OCI-LY1 (cell line): ENCODE data around the gene NLRP5.

ENCODE experiments used
- EZH2 ChIP-seq: fragments of 200-600 bp; sonication (generic), shearing (Covaris generic); IDR thresholded peaks from 2 replicates; pipeline ENCODE4 v1.8.0; 2017; ENCODE audit warnings: borderline replicate concordance, mixed run types, mild to moderate bottlenecking, antibody characterized with exemption, low read length, moderate library complexity, mixed read lengths
- TF ChIP-seq, protein P1 (sequence below): fragments of 200-600 bp; sonication (generic), shearing (Covaris generic); IDR thresholded peaks from 2 replicates; pipeline ENCODE4 v1.5.1; 2017; ENCODE audit warnings: mild to moderate bottlenecking, antibody characterized with exemption, low read length, moderate library complexity, mixed read lengths

DNA sequence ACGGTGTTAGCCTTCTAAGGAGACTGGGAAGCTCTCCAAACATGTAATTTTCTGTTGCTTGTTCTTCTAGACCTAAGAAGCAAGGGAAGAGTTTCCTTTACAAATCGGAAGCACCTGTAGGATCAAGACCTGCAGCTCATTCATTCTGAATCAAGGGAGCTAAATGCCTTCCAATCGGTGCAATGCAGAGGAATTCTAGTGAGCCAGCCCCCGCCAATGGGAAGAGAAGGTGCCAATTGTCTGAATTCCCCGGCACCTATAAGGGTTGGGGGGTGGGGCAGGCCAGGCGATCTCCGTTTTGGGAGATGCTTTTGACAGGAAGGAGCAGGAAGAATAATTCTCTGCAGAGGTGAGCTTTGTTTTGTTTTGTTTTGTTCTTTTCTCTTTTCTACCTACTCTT lies 47.4 kb upstream of the NLRP5 start:
- TF ChIP-seq EZH2, result no peak
- TF ChIP-seq, protein P1, sequence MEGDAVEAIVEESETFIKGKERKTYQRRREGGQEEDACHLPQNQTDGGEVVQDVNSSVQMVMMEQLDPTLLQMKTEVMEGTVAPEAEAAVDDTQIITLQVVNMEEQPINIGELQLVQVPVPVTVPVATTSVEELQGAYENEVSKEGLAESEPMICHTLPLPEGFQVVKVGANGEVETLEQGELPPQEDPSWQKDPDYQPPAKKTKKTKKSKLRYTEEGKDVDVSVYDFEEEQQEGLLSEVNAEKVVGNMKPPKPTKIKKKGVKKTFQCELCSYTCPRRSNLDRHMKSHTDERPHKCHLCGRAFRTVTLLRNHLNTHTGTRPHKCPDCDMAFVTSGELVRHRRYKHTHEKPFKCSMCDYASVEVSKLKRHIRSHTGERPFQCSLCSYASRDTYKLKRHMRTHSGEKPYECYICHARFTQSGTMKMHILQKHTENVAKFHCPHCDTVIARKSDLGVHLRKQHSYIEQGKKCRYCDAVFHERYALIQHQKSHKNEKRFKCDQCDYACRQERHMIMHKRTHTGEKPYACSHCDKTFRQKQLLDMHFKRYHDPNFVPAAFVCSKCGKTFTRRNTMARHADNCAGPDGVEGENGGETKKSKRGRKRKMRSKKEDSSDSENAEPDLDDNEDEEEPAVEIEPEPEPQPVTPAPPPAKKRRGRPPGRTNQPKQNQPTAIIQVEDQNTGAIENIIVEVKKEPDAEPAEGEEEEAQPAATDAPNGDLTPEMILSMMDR, result no peak
